HG03108 (cell line): Measurements from ENCODE around the gene CCDC146.
"Not testable (repeated sequence)": the region's sequence is repeated elsewhere in the genome, so short reads cannot be mapped to it uniquely, and the experiment has no call there.

Experiments
- ATAC-seq: cut with Tn5 transposase; IDR thresholded peaks from one replicate; pipeline ENCODE4 v1.9.1; 2021; ENCODE audit warnings: moderate library complexity; ENCODE audit not compliant: unreplicated experiment

The CCDC146 gene

GRCh38 chr7:77197141-77197540 lies 74.7 kb downstream of the CCDC146 start:
- no peak for ATAC-seq

GRCh38 chr7:77199013-77199966 lies 76.9 kb downstream of the CCDC146 start, which contains the start of gene FGL2:
TSS of gene FGL2 (minus strand) at chr7:77199819. CDS start at chr7:77199793, 26 bp downstream.
- ATAC-seq, result no peak

DNA sequence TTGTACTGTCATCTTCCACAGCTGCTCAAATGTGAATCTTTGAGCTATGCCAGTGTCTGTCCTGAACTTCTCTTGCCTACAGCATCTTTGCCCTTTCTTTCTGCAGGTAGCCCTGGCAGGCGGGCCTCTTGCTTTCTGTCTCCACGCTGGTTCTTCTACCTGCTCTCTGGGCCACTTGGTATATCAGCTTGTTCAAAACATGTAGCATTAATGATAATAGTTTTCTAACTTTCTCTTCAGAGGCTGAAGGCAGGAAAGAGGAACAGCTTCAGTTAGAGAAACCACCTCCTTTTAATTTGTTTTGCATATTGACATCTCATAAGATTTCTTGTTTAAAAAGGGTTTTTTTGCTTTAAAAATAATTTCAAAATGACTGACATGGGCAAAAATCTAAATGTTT lies 78.1 kb downstream of the CCDC146 start:
- no peak for ATAC-seq

GRCh38 chr7:77202481-77202976 lies 80.1 kb downstream of the CCDC146 start:
- peak; percentile 91 for ATAC-seq

GRCh38 chr7:77205706-77206105 lies 83.3 kb downstream of the CCDC146 start:
- ATAC-seq, result no peak

DNA sequence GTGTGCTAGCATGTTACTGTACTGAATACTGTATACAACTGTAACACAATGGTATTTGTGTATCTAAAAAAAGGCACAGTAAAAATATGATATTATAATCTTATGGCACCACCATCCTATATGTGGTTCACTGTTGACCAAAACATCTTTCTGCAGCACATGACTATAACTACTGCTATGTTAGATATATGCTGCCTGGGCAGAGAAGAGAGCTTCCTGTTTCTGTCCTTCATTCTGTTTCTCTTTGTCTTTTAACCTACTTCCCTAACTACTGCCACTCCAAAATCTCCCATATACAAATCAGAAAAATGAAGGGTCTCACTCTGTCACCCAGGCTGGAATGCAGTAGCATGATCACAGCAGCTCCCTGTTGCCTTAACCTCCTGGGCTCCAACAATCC lies 86.0 kb downstream of the CCDC146 start:
- ATAC-seq, result no peak

- no peak for ATAC-seq
These were observed 87.2 kb downstream of the CCDC146 start for GRCh38 chr7:77209479-77210139.

GRCh38 chr7:77216181-77216845 lies 93.9 kb downstream of the CCDC146 start:
- no peak for ATAC-seq

DNA sequence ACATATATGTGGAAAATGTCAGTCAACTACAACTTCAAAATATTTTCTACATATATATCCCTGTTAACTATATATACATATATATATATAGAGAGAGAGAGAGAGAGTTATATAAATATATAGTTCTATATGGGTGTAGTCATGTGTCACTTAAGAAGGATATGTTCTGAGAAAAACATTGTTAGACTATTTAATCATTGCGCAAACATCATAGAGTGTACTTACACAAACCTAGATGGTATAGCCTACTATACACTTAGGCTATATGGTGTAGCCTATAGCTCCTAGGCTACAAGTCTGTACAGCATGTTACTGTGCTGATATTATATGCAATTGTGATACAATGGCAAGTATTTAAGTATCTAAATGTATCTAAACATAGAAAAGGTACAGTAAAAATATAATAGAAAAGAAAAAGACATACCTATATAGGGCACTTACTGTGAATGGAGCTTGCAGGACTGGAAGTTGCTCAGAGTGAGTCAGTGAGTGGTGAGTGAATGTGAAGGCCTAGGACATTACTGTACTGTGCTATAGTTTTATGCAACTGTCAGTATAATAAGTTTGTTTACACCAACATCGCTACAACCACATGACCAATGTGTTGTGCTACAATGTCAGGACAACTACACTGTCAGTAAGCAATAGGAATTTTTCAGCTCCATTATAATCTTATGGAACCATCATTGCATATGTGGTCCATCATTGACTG lies 95.2 kb downstream of the CCDC146 start:
- ATAC-seq, result no peak

DNA sequence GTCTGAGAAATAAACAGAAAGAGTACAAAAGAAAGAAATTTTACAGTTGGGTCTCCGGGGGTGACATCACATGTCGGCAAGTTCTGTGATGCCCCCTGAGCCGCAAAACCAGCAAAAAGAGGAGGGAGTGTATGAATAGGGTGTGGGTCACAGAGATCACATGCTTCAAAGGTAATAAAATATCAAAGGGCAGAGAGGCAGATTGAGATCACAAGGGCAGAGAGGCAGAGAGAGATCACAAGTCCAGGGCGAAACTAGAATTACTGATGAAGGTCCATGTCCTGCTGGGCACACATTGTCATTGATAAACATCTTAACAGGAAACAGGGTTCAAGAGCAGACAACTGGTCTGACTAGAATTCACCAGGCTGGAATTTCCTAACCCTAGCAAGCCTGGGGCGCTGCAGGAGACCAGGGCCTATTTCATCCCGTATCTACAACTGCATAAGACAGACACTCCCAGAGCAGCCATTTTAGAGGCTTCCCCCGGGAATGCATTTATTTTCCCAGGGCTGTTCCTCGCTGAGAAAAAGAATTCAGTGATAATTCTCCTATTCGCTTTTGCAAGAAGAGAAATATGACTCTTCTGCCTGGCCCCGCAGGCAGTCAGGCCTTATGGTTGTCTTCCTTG lies 97.4 kb downstream of the CCDC146 start:
- ATAC-seq, result not testable (repeated sequence)

- ATAC-seq, result no peak
These were observed 99.7 kb downstream of the CCDC146 start for GRCh38 chr7:77222065-77222464.

DNA sequence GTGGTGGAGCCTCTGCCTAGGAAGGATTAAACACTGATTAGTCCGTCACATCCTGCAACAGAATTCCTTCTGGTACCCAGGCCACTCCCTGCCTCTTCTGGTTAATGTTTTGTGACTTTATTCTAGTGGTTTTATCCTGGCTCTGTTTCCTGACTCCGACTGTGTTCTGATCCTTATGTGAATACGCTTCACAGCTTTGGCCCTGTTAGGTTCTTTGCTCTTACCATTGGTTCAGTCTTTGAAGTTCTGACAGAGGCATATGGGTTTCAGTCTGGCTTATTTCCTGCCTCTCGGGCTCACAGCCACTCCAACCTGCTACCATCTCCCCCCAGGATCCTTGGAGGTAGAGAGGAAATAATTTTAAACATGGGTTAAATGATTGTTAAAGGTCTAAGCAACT lies 100.4 kb downstream of the CCDC146 start:
- ATAC-seq, result no peak

DNA sequence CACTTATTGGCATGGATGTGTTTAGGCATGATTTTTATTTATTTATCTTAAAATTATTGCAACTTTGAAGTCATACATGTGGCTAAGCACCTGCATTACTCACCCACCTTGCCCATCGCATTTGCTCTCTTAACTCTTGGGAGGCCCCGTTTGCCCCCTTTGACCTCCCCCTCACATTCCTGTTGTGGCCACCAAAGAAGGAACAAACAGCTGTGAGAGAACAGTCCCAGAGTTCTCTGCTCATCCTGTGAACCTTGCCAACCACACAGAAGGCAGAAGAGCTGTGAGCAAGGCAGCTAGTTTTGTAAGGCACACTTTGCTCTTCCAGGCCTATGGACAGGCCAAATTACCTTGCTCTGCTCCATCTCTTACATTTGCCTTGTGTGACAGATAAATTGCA lies 100.8 kb downstream of the CCDC146 start:
- ATAC-seq, result no peak

DNA sequence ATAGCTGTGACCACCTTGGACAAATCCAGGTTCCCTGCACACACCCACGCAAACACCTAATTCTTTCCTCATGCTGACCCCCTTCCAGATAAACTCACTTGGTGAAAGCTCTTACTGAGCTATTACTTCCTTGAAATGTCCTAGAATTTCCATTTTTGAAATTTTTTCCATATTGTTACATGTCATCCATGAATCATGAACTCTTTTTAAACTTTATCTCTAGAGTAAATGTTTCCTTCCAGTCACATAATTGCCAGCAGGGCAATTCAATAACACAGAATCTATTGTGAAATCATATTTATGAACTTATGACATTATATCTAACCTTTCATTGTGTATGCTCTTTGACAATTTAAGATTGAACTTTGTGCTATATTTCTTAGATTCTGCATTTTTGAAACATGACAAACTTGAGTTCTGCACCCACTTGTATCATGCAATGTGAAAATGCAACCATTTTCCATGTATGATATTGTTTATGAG lies 104.0 kb downstream of the CCDC146 start:
- ATAC-seq, result no peak

DNA sequence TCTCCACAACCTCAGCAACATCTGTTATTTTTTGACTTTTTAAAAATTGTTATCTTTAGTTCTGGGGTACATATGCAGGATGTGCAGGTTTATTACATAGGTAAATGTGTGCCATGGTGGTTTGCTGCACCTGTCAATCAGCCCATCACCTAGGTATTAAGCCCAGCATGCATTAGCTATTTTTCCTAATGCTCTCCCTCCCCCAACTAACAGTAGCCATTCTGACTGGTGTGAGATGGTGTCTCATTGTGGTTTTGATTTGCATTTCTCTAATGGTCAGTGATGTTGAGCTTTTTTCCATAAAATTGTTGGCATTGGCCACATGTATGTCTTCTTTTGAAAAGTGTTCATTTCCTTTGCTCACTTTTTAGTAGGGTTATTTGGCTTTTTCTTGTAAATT lies 106.4 kb downstream of the CCDC146 start:
- not testable (repeated sequence) for ATAC-seq

- ATAC-seq, result no peak
These were observed 110.1 kb downstream of the CCDC146 start for GRCh38 chr7:77232467-77232866.

DNA sequence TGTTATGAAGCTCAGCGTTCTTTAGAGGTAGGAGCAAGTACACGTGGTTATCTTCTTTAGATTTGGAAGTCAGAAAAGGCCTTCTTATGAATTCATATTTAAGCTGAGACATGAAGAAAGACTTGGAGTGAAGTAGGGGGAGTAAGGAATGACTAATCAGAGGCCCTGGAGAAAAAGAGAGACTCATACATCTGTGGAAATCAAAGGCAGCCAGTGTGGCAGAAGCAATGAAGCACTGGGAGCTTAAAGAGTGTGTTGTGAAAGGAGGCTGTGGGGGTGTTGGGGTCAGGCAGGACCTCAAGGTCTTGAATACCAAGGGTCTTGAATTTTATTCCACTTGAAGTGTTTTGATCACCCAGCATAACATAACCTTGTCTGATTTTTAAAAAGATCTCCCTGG lies 112.9 kb downstream of the CCDC146 start:
- ATAC-seq, result no peak

DNA sequence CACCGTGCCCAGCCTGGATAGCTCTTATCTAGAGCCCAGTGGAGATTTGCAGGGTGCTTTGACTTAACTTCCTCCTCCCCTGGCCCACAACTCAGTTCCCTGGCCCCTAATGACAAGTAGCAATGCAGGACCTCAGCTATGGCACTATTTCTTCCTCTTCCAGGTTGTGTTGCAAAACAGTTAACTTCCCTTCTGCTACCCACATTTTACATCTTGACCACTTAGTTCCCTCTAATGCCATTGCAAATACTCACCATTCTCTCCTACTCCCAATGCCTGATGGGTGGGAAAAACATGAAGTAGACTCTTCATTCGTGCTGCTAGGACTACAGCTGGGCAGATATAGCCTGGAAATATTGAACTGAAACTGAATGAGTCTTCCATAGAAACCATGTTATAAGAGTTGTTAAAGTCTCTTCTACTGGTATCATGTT lies 116.3 kb downstream of the CCDC146 start:
- no peak for ATAC-seq

DNA sequence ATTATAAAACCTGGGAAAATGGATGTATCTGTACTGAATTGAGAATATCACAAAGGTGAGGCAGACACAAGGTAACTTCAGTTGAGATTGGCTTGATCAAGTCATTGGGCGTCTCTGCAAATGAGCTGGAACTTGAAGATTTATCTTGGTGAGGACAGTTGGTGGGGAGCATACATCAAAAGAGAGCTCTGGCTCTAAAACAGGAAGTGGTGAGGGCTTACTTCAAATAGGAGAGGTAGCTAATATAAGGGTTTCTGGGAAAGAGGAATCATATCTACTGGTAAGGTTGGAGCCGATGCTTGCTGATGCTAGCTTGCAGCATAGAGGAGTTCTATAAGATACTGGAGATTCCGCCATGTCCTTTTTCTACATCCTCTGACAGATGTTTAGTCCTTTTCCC lies 117.1 kb downstream of the CCDC146 start:
- no peak for ATAC-seq

DNA sequence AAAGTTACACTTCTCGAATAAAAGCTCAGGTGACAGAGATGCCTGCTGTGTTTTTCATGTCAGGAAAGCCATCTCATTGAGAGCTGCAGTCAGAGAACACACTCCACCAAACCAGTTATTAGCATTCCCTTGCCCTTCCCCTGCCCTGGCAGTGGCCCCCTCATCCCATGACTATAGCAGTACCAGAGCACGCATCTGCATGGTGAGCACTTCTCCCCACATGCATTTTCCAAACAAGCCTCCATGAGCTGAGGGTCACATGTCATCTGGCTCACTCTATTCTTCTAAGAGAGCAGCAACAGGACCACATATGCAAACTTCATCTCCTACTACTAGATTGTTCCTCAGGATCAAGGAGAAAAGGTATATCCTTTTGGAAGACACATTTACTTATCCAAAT lies 119.7 kb downstream of the CCDC146 start:
- no peak for ATAC-seq
